Inferior parietal cortex (tissue), 1 donor: ENCODE results near the gene NRSN1.
"Not testable (repeated sequence)": the region's sequence is repeated elsewhere in the genome, so short reads cannot be mapped to it uniquely, and the experiment has no call there.

Source experiments
- DNase-seq: peaks from one replicate; pipeline ENCODE4 v3.0.0-alpha.2; 2016; ENCODE audit errors: extremely low spot score

The NRSN1 gene

GRCh38 chr6:24142733-24143132 is 16.7 kb downstream of the NRSN1 start:
- DNase-seq = not testable (repeated sequence)

DNA sequence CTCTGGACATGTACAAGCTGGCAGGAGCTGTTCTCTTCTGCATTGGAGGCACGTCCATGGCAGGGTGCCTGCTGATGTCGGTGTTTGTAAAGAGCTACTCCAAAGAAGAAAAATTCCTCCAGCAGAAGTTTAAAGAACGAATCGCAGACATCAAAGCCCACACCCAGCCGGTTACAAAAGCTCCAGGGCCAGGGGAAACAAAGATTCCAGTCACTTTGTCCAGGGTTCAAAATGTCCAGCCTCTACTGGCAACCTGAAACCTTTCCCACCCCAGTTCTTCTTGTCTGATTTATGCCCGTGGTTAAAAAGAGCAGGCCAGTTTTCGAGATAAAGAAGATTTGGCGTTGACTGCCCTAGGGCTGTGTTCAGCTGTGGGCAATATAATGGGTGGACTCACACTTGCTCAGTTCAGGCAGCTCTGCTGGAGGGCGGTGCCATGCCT is 19.7 kb downstream of the NRSN1 start:
- DNase-seq = no peak

DNA sequence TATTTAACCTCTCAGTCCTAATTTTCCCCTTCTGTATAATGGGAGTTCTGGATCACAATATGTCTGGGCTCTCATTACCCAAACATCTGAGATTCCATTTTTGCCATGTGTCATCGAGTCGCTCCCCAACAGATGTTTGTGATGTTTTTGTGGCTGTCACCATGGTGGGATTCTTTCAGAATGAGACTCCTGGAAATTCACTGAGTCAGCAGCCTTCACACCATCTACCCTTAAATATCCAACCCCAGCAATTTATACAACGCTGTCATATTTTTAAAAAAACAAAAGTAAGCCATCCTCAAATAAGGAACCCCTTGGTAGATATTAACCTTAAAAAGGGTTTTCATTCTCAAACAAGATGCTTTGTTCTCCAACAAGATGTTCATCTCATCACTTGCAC is 20.9 kb downstream of the NRSN1 start:
- no peak for DNase-seq

- DNase-seq = peak; percentile 59
These were observed 21.6 kb downstream of the NRSN1 start for GRCh38 chr6:24147511-24148153.

DNA sequence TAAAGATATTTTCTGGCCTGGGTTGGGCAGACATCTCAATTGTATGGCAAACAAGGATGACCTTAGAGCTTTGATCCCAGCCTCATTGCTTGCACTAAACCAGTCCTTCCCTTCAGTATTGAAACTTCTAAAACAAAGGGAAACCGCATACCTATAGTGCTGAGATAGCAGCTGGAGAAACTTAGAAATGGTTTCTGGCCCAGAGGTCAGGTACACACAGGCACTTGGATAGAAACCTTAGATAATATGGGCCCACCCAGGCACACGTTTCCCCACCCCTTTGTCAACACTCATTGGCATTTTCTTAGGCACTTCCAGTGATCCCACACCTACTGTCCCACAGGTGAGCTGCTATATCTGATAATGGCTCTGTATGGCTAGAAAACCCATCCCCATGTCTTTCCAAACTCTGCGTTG is 22.1 kb downstream of the NRSN1 start:
- DNase-seq = no peak

- no peak for DNase-seq
These were observed 22.7 kb downstream of the NRSN1 start for GRCh38 chr6:24148684-24149083.

- no peak for DNase-seq
These were observed 23.3 kb downstream of the NRSN1 start for GRCh38 chr6:24149296-24149695.

DNA sequence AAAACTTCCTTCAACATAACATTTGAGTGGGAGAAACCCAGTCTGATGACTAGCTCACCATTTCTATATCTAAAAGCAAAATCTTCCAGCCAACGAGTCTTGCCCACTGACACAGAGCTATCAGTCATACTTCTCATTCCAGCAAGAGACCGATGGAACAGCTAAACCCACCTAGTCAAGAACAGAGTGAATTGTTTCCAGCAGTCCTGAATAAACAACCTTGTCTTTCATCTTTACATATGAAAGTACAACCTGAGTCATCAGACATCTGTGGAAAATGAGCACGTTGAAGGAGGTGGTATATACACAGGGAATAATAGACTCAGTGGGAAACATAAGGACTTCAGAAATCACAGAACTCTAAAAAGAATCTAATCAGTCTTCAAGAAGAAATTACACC is 23.8 kb downstream of the NRSN1 start:
- DNase-seq = no peak

GRCh38 chr6:24152014-24152413 is 26.0 kb downstream of the NRSN1 start:
- DNase-seq = no peak

GRCh38 chr6:24154121-24154520 is 28.1 kb downstream of the NRSN1 start:
- DNase-seq = no peak

- no peak for DNase-seq
These were observed 31.9 kb downstream of the NRSN1 start for GRCh38 chr6:24157886-24158285.

- no peak for DNase-seq
These were observed 57.6 kb downstream of the NRSN1 start for GRCh38 chr6:24183584-24183983.

GRCh38 chr6:24186349-24186748 is 60.3 kb downstream of the NRSN1 start:
- no peak for DNase-seq

GRCh38 chr6:24187965-24188577 is 62.1 kb downstream of the NRSN1 start:
- no peak for DNase-seq

DNA sequence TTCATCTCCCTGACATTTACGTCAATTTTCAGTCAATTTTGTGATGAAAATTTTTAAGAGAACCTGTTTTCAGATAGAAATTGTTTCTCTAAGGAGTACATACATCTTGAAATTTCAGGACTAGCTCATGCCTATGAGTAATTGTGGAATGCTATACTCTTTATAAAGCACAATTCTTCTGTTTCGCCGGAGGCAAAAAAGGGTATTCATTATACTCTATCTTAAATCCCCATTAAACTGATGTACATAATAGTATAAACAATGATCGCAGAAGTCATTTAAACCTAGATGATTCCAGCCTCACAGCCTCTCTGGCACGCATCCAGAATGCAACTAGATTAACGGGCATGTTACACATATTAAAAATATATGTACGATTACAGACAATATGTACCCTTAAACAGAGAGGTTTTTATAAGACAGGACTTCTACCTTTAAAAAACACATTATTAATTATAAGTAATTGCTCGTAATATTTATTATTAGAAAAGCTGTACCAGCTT is 62.6 kb downstream of the NRSN1 start:
- no peak for DNase-seq

DNA sequence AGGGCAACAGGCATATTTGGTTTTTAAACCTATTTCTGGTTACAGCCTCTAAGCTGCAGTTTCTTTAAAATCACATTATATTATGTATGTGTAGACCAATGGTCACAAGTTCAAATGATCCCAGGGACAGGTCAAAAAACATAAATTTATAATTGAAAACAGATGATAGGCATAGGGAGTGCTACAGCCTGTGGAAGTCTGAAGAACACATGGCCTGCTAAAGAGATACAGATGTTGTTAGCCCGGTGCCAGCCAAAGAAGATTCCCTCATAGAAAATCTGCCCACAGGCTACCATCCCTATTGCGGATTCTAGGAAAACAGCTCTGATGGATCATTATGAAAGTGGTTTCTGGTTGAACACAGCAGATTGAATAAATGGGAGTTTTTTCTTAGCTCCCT is 65.3 kb downstream of the NRSN1 start:
- no peak for DNase-seq

DNA sequence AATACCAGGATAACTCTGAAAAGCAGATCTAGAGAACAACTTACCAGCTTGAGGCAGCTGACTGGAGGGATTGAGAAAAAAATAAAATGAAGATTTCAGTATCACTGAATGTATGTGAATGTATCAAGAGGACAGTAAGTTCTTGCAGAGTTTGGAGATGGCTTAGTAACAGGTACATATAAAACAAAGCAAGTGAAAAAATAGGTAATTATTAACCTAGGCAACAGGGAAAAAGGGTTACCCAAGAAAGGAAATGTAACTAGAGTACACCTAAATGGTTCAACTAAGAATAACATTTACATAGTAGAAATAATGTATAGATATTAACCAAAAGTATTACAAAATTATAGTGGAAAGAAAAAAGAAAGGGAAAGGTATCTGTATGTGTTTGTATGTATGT is 67.3 kb downstream of the NRSN1 start:
- no peak for DNase-seq

DNA sequence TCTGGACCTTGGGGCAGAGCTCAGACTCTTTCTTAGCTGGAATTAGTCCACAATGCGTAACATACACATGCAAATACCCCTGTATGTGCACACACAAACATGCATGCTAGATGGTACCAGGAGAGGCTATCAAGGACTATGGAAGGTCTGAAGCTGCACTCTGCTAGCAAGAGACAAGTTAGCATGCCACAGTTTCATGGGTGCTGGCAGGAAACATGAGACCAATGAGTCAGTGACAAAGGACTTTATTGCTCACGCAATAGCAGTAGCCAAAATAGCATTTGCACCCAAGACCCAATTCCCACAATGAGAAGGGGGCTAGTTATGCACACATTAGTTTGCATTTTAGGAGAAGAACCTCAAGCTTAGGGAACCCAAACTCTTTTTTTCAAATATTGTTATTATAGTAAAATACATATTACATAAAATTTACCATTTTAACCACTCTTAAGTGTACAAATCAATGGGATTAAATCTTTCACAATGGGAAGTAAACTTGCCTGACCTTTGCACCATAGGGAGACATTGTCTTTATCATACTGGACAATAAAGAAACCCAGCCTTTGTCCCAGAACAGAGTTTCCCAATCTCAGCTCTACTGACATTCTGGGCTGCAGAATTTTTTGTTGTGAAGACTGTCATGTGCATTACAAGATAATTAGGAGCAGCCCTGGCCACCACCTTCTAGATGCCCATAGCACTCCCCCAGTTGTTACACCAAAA is 69.1 kb downstream of the NRSN1 start:
- DNase-seq = no peak

- DNase-seq = no peak
These were observed 70.0 kb downstream of the NRSN1 start for GRCh38 chr6:24195836-24196597.
